Neuronal stem cell (in vitro differentiated cells): ENCODE results near the gene C3orf70.
A peak's percentile ranks its signal among the peaks of the same experiment; 100 is the strongest.

Experiments
- DNase-seq: peaks from one replicate; pipeline ENCODE4 v3.0.0-alpha.2; 2013; ENCODE audit warnings: low spot score
- H2AFZ ChIP-seq: one replicate; pipeline ENCODE4 v1.6.1; 2013; ENCODE audit warnings: mild to moderate bottlenecking, low read length, inconsistent platforms
- H2AK5ac ChIP-seq: 2 replicates; pipeline ENCODE4 v1.6.1; 2013; ENCODE audit warnings: low read depth, mild to moderate bottlenecking, inconsistent platforms, low read length, moderate library complexity, mixed read lengths
- H2BK120ac ChIP-seq: 2 replicates; pipeline ENCODE4 v1.6.1; 2013; ENCODE audit warnings: low read depth, mild to moderate bottlenecking, inconsistent platforms, low read length, moderate library complexity, mixed read lengths
- H2BK12ac ChIP-seq: one replicate; pipeline ENCODE4 v1.6.1; 2013; ENCODE audit warnings: low read length, inconsistent platforms
- H2BK15ac ChIP-seq: 2 replicates; pipeline ENCODE4 v1.6.1; 2013; ENCODE audit warnings: mild to moderate bottlenecking, low read length, inconsistent platforms, mixed read lengths
- H2BK5ac ChIP-seq: one replicate; pipeline ENCODE4 v1.6.1; 2013; ENCODE audit warnings: inconsistent platforms, mild to moderate bottlenecking, low read length, moderate library complexity
- H3K14ac ChIP-seq: one replicate; pipeline ENCODE4 v1.6.1; 2013; ENCODE audit warnings: low read length, inconsistent platforms
- H3K18ac ChIP-seq: 2 replicates; pipeline ENCODE4 v1.6.1; 2013; ENCODE audit warnings: low read length, inconsistent platforms
- H3K23ac ChIP-seq: 2 replicates; pipeline ENCODE4 v1.6.1; 2013; ENCODE audit warnings: low read depth, mild to moderate bottlenecking, mixed read lengths, low read length, inconsistent platforms; ENCODE audit not compliant: poor library complexity
- H3K27ac ChIP-seq: replicated peaks from 3 replicates; pipeline ENCODE4 v1.5.1; 2013; ENCODE audit warnings: low read length, inconsistent platforms
- H3K27me3 ChIP-seq, 3 experiments: 2 replicates each; pipeline ENCODE4 v1.6.1; 2013; ENCODE audit warnings: low read length in 3 of 3, mild to moderate bottlenecking in 2 of 3, inconsistent platforms in 1 of 3, low read depth in 1 of 3, mixed read lengths in 1 of 3, moderate library complexity in 1 of 3; ENCODE audit not compliant: control insufficient read depth in 3 of 3, insufficient read depth in 3 of 3
- H3K36me3 ChIP-seq, 2 donors: replicated peaks in 1 of 2; 2 replicates each; pipeline ENCODE4 v1.6.1; 2013; ENCODE audit warnings: low read length in 2 of 2; ENCODE audit not compliant: control insufficient read depth in 2 of 2, insufficient read depth in 2 of 2
- H3K4ac ChIP-seq: 2 replicates; pipeline ENCODE4 v1.6.1; 2013; ENCODE audit warnings: inconsistent platforms, mild to moderate bottlenecking, low read length, moderate library complexity
- H3K4me1 ChIP-seq, 2 donors: 1 replicate in 1 of 2; 2 replicates in 1 of 2; pipeline ENCODE4 v1.6.1; 2013; ENCODE audit warnings: low read length in 2 of 2, low read depth in 1 of 2; ENCODE audit not compliant: control insufficient read depth in 2 of 2, insufficient read depth in 1 of 2
- H3K4me2 ChIP-seq: one replicate; pipeline ENCODE4 v1.6.1; 2013; ENCODE audit warnings: mild to moderate bottlenecking, low read length, inconsistent platforms; ENCODE audit not compliant: insufficient read depth, poor library complexity, severe bottlenecking
- H3K4me3 ChIP-seq, 2 donors: 2 replicates each; pipeline ENCODE4 v1.5.1; 2013; ENCODE audit warnings: low read length in 2 of 2, mild to moderate bottlenecking in 2 of 2, inconsistent platforms in 1 of 2, moderate library complexity in 1 of 2
- H3K79me1 ChIP-seq: one replicate; pipeline ENCODE4 v1.6.1; 2013; ENCODE audit warnings: low read depth, mild to moderate bottlenecking, inconsistent platforms, low read length, moderate library complexity
- H3K9ac ChIP-seq: one replicate; pipeline ENCODE4 v1.6.1; 2013; ENCODE audit warnings: mild to moderate bottlenecking, low read depth, low read length, inconsistent platforms; ENCODE audit not compliant: poor library complexity
- H3K9me3 ChIP-seq, 2 donors: replicated peaks in 1 of 2; 2 replicates each; pipeline versions ENCODE3 to v1.6.1; 2013; ENCODE audit warnings: low read length in 2 of 2, mild to moderate bottlenecking in 2 of 2, inconsistent platforms in 1 of 2, low read depth in 1 of 2, mixed read lengths in 1 of 2, moderate library complexity in 1 of 2; ENCODE audit not compliant: control insufficient read depth in 2 of 2, insufficient read depth in 1 of 2
- H4K8ac ChIP-seq: one replicate; pipeline ENCODE4 v1.6.1; 2013; ENCODE audit warnings: low read depth, mild to moderate bottlenecking, inconsistent platforms, low read length, moderate library complexity
- H4K91ac ChIP-seq: one replicate; pipeline ENCODE4 v1.6.1; 2013; ENCODE audit warnings: low read length, low read depth, mild to moderate bottlenecking, inconsistent platforms; ENCODE audit not compliant: poor library complexity
- WGBS, 2 donors: extraction: QIAGEN DNeasy Blood & Tissue Kit; methylation state at CpG; one replicate each; pipeline ENCODE4 v1.1.7; 2013; ENCODE audit warnings: missing lambda C conversion rate in 2 of 2, mixed read lengths in 1 of 2; ENCODE audit not compliant: insufficient read length in 2 of 2, insufficient replicate concordance in 1 of 2; ENCODE audit errors: extremely low coverage in 2 of 2; 5-methylcytosine and 5-hydroxymethylcytosine counted together

C3orf70 gene

DNA sequence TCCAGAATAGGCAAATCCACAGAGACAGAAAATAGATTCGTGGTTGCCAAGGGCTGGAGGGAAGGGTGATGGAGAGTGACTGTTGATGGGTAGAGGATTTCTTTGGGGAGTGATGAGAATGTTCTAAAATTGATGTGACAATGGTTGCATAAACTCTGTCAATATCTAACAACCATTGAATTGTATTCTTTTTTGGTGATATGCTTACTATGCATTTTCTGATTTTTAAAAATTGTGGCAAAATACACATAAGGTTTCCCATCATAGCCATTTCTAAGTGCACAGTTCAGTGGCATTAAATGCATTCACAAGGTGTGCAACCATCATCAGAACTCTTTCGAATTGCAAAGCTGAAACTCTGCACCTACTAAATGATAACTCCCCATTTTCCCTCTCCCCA, 44.2 kb upstream of the C3orf70 start:
- Histone ChIP-seq H3K27me3 (no peaks in the 10 kb centered on the region), H3K4me1 (no peaks in the 10 kb centered on the region), H3K23ac (no peak overlapping the region), H4K91ac (no peak overlapping the region), H3K79me1 (no peaks in the 10 kb centered on the region), H2AK5ac (no peak overlapping the region), H2BK12ac (no peak overlapping the region), H3K4me2 (no peak overlapping the region), H3K14ac (no peak overlapping the region), H3K36me3 (no peaks in the 10 kb centered on the region), H3K9me3 (no peaks in the 10 kb centered on the region), H2BK5ac (no peak overlapping the region), H2BK15ac (no peak overlapping the region), H2BK120ac (no peak overlapping the region), H4K8ac (no peak overlapping the region), H3K18ac (no peak overlapping the region), H3K27ac (no peak overlapping the region), H2AFZ (no peak overlapping the region), H3K9ac (no peak overlapping the region), H3K4me3 (no peak overlapping the region), H3K4ac (no peak overlapping the region)
- no peak for DNase-seq
- WGBS, 2 donors = no CpG with 5 or more reads among the region's 2 CpGs

DNA sequence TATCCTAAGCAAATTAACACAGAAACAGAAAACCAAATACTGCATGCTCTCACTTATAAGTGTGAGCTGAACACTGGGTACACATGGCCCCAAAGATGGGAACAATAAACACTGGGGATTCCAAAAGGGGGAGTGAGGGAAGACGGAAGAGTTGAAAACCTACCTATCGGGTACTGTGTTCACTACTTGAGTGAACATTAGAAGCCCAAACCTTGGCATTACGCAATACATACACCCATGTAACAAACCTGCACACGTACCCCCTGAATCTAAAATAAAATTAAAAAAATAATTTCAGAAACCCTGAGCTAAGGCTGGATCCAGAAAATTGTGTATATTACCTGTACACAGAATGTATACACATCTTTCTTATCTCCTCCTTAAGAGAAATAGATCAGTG, 42.8 kb upstream of the C3orf70 start:
- no peak for DNase-seq
- no CpG with 5 or more reads among the region's 4 CpGs for WGBS, 2 donors
- Histone ChIP-seq H3K79me1 (no peaks in the 10 kb centered on the region), H2BK120ac (no peak overlapping the region), H3K27ac (no peak overlapping the region), H3K4ac (no peak overlapping the region), H3K9me3 (no peaks in the 10 kb centered on the region), H3K9ac (no peak overlapping the region), H2AFZ (no peak overlapping the region), H2AK5ac (no peak overlapping the region), H2BK15ac (no peak overlapping the region), H2BK12ac (no peak overlapping the region), H4K8ac (no peak overlapping the region), H3K27me3 (no peaks in the 10 kb centered on the region), H3K14ac (no peak overlapping the region), H3K4me2 (no peak overlapping the region), H2BK5ac (no peak overlapping the region), H3K36me3 (no peaks in the 10 kb centered on the region), H4K91ac (no peak overlapping the region), H3K18ac (no peak overlapping the region), H3K23ac (no peak overlapping the region), H3K4me1 (no peaks in the 10 kb centered on the region), H3K4me3 (no peak overlapping the region)

DNA sequence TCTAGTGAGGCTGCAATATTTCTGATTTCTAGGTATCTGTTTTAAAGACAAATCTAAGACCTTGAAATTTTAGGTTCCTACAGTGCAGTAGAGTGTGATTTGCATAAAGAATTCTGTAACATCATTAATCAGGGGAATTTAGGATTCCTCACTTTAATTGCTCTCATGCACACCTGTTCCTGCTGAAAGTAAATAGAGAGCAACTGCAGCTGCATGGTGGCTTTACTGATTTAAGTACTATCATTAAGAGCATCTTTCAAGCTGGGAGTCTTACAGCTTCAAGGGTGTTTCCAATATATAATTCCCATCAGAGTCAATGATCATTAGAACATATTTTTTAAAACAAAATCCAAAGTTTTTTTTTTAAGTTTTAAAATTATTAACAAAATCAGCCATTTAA, 36.0 kb upstream of the C3orf70 start:
- H2BK120ac ChIP-seq = no peak overlapping the region
- H3K4me3 ChIP-seq = no peak overlapping the region
- no peak overlapping the region for H2BK12ac ChIP-seq
- H2AK5ac ChIP-seq = no peak overlapping the region
- DNase-seq = no peak
- H3K4ac ChIP-seq = no peak overlapping the region
- no peak overlapping the region for H4K91ac ChIP-seq
- H3K4me1 ChIP-seq = no peaks in the 10 kb centered on the region
- no peak overlapping the region for H4K8ac ChIP-seq
- H3K4me2 ChIP-seq = no peak overlapping the region
- H2BK5ac ChIP-seq = no peak overlapping the region
- no peak overlapping the region for H2AFZ ChIP-seq
- no peak overlapping the region for H3K9ac ChIP-seq
- H3K79me1 ChIP-seq = no peaks in the 10 kb centered on the region
- H3K27ac ChIP-seq = no peak overlapping the region
- no peak overlapping the region for H3K18ac ChIP-seq
- no peak overlapping the region for H3K14ac ChIP-seq
- no peaks in the 10 kb centered on the region for H3K9me3 ChIP-seq
- no peak overlapping the region for H3K23ac ChIP-seq
- H2BK15ac ChIP-seq = no peak overlapping the region
- no peaks in the 10 kb centered on the region for H3K36me3 ChIP-seq
- H3K27me3 ChIP-seq = no peaks in the 10 kb centered on the region

GRCh38 chr3:185187391-185187790, 34.5 kb upstream of the C3orf70 start:
- Histone ChIP-seq H3K23ac (no peak overlapping the region), H3K4me3 (no peak overlapping the region), H3K4ac (no peak overlapping the region), H3K27ac (no peak overlapping the region), H3K18ac (no peak overlapping the region), H2AK5ac (no peak overlapping the region), H3K27me3 (no peaks in the 10 kb centered on the region), H3K14ac (no peak overlapping the region), H2BK15ac (no peak overlapping the region), H2AFZ (peak overlapping the region; percentile 21), H3K9me3 (no peaks in the 10 kb centered on the region), H4K8ac (no peak overlapping the region), H4K91ac (no peak overlapping the region), H3K9ac (no peak overlapping the region), H3K79me1 (no peaks in the 10 kb centered on the region), H2BK120ac (no peak overlapping the region), H2BK12ac (no peak overlapping the region), H3K4me1 (no peaks in the 10 kb centered on the region), H3K36me3 (no peaks in the 10 kb centered on the region), H2BK5ac (no peak overlapping the region), H3K4me2 (no peak overlapping the region)
- no peak for DNase-seq
- WGBS, 2 donors = no CpG with 5 or more reads among the region's 2 CpGs
